Stimulated activated CD4-positive, alpha-beta T cell treated with anti-CD3 and anti-CD28 coated beads, Interleukin-4, amount 100 ng/mL, for 48 hours (primary cell): ENCODE measurements around the gene TENM4.
"Not testable (repeated sequence)": the region's sequence is repeated elsewhere in the genome, so short reads cannot be mapped to it uniquely, and the experiment has no call there.

Source experiments
- DNase-seq, 2 donors: peaks; one replicate each; pipeline ENCODE4 v3.0.0-alpha.2; 2020; ENCODE audit warnings: low read depth in 2 of 2

TENM4 gene

GRCh38 chr11:79209540-79210266 is 231.1 kb downstream of the TENM4 start:
- no peak for DNase-seq

- DNase-seq: no peak
Observed at GRCh38 chr11:79208126-79208525, 232.7 kb downstream of the TENM4 start.

DNA sequence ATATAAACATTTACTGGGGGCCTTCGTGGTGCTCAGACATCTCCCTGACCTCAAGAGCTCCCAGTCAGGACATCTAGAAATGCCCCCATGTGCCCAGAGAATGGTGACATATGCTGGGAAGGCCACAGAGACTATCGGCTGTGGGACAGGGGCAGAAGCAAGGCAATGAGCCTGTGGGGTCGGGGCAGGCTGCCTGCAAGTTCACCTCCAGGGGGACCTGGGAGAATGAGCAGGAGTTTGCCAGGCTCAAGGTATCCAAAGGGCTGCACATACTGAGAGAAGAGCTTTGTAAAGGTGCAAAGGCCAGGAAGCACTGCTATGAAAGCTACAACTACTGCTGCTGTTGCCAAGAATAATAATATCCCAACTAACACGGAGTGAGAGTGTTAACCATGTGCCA is 233.9 kb downstream of the TENM4 start:
- no peak for DNase-seq

DNA sequence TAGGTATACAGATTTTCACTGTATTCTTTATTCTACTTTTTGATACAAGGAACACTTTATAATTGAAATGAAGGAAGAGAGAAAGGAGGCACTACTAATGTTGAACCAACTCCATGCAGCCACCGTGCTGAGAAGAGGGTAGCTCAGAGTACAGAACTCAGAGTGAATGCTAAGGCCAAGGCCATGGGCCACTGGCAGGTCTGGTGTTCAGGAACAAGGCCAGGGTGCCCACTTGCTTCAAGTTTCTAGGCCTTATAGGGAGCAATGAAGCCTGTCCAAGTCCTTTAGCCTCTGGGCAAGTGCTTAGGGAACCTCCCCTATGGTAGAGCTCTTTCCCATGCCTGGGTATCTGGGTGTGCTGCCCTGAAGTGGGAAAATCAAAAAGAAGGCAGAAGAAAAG is 235.0 kb downstream of the TENM4 start:
- DNase-seq: no peak

DNA sequence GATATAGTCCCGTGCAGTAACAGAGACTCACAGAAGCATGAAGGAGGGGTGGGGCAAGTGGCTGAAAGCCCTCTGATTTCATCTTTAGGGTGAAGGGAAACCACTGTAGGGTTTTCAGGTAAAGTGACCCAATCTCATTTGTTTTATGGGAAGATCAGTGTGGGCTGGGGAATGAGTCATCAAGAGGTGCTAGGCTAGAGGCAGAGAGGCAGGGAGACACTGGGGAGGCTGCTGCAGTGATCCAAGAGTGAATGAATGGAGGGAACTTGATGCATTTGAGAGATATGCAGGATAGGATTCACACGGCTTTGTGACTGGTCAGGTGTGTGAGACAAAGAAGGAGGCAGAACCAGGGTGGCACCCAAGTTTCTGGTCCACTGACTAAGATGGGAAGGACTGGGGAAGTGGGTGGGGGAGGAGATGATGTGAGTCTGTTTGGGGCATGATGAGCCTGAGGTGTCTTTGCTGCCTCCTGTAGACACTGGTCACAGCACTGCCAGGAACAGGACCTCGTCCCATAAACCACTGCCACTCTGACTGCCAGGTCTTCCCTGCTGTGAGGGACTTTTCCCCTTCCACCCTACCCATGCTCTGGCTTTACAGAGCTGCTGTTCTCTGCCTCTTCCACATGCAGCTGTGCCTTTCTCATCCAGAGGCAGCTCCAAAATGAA is 239.0 kb downstream of the TENM4 start:
- DNase-seq: no peak

GRCh38 chr11:79200398-79201070 is 240.3 kb downstream of the TENM4 start:
- DNase-seq: no peak

DNA sequence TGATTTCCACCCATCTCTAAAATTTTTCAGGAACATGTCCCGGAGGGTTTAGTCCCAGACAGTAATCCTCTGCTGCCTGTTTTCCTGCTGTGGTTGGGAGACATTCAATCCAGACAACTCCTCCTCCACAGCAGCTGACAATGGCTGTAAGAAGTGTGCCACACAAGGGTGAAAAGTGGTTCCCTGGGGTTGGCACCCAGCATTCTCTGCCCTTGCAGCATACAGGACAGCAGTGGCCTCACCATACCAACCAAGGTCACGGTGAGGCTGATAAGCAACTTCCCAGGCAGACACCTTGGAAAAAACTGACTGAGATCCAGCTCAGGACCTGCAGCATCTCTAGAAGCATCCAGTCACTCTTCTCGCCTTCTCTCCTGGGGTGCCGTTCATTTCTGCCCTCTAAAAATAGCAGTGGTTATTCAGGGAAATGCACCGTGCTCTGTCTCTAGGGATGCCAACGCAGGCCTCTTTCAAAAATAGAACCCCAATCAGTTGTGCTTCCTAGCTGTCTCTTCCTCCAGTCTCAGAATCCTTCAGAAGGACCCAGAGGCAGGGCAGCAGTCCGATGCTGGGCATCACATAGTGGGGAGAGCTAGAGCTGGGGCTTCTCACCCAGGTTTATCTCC is 241.0 kb downstream of the TENM4 start:
- no peak for DNase-seq

DNA sequence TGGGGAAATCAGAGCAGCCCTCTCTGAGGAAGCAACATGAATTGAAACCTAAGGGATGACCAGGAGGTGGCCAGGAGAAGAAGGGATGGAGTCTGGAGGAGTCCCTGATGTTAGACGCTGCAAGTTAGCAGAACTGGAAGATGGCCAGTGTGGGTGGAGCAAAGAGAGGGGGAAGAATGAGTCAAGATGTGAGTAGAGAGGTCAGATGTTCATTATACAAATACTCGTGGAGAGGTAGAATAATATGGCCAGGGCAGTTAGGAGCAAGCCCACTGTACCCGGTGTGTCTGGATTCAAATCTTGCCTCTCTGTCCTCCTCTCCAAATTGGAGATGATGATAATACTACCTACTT is 242.0 kb downstream of the TENM4 start:
- no peak for DNase-seq

GRCh38 chr11:79198203-79198897 is 242.5 kb downstream of the TENM4 start:
- DNase-seq: no peak

DNA sequence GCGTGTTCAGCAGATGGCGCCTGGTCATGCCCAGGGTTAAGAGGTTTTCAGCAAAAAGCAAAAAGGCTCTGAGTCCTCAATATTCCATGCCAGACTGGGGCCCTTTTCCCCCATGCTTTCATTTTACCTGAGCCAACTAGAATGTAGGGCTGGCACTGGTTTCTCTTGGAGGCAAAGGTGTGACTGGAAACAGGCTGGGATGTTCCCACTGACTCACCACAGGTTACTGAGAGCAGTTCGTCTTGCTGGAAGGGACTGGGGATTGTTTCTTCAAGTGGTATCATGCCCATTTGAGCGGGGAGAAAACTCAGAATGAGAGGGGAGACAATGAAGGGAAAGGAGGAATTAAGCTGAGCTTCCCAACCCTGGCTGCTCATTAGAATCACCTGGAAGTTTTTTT is 243.9 kb downstream of the TENM4 start:
- no peak for DNase-seq

DNA sequence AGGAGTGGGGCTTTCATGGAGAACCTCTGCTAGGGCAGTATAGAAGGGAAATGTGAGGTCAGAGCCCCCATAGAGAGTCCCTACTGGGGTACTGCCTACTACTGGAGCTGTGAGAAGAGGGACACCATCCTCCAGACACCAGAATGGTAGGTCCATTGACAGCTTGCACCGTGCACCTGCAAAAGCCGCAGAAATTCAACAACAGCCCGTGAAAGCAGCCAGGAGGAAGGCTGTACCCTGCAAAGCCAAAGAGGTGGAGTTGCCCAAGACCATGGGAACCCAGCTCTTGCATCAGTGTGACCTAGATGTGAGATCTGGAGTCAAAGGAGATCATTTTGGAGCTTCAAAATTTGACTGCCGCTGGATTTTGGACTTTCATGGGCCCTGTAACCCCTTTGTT is 245.6 kb downstream of the TENM4 start:
- no peak for DNase-seq

GRCh38 chr11:79193663-79194310 is 247.0 kb downstream of the TENM4 start:
- no peak for DNase-seq

- no peak for DNase-seq
Observed at GRCh38 chr11:79192836-79193235, 248.0 kb downstream of the TENM4 start.

GRCh38 chr11:79191716-79192115 is 249.1 kb downstream of the TENM4 start:
- not testable (repeated sequence) for DNase-seq

- not testable (repeated sequence) for DNase-seq
Observed at GRCh38 chr11:79190553-79190952, 250.3 kb downstream of the TENM4 start.

GRCh38 chr11:79189601-79190000 is 251.2 kb downstream of the TENM4 start:
- no peak for DNase-seq

DNA sequence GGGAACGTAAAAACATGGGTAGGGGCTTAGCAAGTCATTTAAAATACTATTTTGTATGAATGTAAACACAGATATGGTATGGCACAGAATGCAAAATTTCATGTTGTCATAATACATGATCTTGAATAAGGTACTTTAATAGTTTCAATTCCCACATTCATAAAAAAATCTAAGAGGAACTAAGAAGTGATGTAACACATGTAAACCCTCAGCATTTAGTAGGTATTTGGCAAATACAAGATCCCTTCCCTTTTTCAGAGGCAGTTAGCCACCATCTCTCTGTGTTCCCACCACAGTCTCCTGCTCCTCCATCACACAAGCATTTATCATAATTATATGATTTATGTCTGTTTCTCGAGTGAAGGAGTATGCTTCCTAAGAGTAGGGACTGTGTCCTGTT is 251.8 kb downstream of the TENM4 start:
- DNase-seq: no peak

- DNase-seq: no peak
Observed at GRCh38 chr11:79186669-79187068, 254.2 kb downstream of the TENM4 start.

DNA sequence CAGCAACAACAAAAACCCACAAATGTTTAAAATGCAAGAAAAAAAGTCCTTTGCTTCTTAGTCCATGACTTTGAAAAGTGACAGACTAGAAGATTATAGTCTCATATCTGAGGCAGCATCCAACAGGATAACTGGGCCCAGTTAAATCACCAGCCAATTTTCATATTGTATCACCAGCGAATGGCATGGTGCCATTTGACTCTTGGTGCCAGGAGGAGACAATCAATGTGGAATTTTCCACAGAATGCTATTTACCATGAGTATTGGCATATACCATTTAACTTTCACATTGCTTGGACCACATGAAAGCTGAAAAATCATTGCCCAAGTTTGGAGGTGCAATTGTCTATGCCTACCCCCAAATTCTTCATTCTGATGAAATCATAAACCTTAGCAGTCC is 255.5 kb downstream of the TENM4 start:
- no peak for DNase-seq

- no peak for DNase-seq
Observed at GRCh38 chr11:79184285-79184684, 256.5 kb downstream of the TENM4 start.

DNA sequence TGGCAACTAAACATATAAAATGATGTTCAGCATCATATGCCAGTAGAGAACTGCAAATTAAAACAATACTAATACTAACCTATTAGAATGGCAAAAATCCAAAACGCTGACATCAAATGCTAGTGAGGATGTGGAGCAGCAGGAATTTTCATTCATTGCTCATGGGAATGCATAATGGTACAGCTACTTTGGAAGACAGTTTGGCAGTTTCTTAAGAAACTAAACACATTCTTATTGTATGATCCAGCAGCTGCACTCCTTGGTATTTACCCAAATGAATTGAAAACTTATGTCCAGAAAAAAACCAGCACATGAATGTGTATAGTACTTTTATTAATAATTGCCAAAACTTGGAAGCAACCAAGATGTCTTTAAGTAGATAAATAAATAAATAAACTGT is 258.0 kb downstream of the TENM4 start:
- DNase-seq: no peak

DNA sequence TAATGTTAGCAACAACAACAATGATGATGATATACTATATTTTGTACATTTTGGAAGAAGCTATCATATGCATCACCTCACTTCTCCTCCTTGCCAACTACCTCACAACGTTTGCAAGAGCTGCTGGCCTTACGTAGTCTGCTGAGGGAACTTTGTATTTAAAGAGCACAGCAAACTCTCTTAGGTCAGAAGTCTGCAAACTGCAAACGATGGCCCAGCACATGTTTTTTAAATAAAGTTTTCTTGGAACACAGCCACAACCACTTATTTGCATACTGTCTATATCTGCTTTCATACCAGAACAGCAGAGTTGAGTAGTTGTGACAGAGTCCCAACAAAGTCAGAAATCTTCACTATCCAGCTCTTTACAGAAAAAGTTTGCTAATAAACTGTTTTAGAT is 261.7 kb downstream of the TENM4 start:
- no peak for DNase-seq
